Keratinocyte (primary cell): ENCODE results near the gene PRKAG3. TPM values are rescaled to one million over a fixed set of nuclear protein-coding genes. Genes with fewer than 3 reads are reported as not detected.
A peak's percentile ranks its signal among the peaks of the same experiment; 100 is the strongest.

Source experiments
- DNase-seq: peaks from one replicate; pipeline ENCODE4 v3.0.0-alpha.2; 2011; ENCODE audit warnings: low read depth, missing footprints, low spot score
- FAIRE-seq: peaks from 2 replicates; lab custom pipeline; 2011; peaks lifted over from hg19 to GRCh38; lab: Jason Lieb, UNC
- H2AFZ ChIP-seq: 2 replicates; pipeline ENCODE4 v1.6.0; 2012; ENCODE audit warnings: low read length, control low read depth, inconsistent platforms; ENCODE audit not compliant: control insufficient read depth
- H3K27ac ChIP-seq: 2 replicates; pipeline ENCODE4 v1.5.1; 2011; ENCODE audit warnings: low read length; ENCODE audit not compliant: control insufficient read depth, insufficient read depth
- H3K27me3 ChIP-seq: 3 replicates; pipeline ENCODE4 v1.6.0; 2011; ENCODE audit warnings: low read length; ENCODE audit not compliant: control insufficient read depth, insufficient read depth; ENCODE audit errors: extremely low read depth
- H3K36me3 ChIP-seq, 2 experiments: 2 replicates in 1 of 2; 3 replicates in 1 of 2; pipeline ENCODE4 v1.5.1; 2011; ENCODE audit warnings: low read length in 2 of 2, mild to moderate bottlenecking in 1 of 2; ENCODE audit not compliant: control insufficient read depth in 2 of 2, insufficient read depth in 2 of 2; ENCODE audit errors: extremely low read depth in 1 of 2
- H3K4me1 ChIP-seq: 3 replicates; pipeline ENCODE4 v1.5.1; 2011; ENCODE audit warnings: low read length; ENCODE audit not compliant: control insufficient read depth, insufficient read depth; ENCODE audit errors: extremely low read depth
- H3K4me2 ChIP-seq: 3 replicates; pipeline ENCODE4 v1.6.0; 2011; ENCODE audit warnings: low read depth, low read length; ENCODE audit not compliant: control insufficient read depth, insufficient read depth; ENCODE audit errors: extremely low read depth
- H3K4me3 ChIP-seq, 3 experiments: fragments of 200-600 bp in 1 of 3; sonication (generic) in 1 of 3; 2 replicates in 2 of 3; 3 replicates in 1 of 3; pipeline ENCODE4 v1.5.1; 2011 to 2016; ENCODE audit warnings: low read length in 3 of 3, mild to moderate bottlenecking in 3 of 3, control low read depth in 2 of 3, inconsistent platforms in 1 of 3, low read depth in 1 of 3, mixed read lengths in 1 of 3, mixed run types in 1 of 3, moderate library complexity in 1 of 3; ENCODE audit not compliant: control insufficient read depth in 2 of 3, insufficient read depth in 2 of 3; ENCODE audit errors: extremely low read depth in 1 of 3
- H3K79me2 ChIP-seq: 2 replicates; pipeline ENCODE4 v1.6.0; 2012; ENCODE audit warnings: low read length; ENCODE audit not compliant: control insufficient read depth, insufficient read depth
- H3K9ac ChIP-seq: 3 replicates; pipeline ENCODE4 v1.6.0; 2011; ENCODE audit warnings: low read length; ENCODE audit not compliant: control insufficient read depth, insufficient read depth; ENCODE audit errors: extremely low read depth
- H3K9me1 ChIP-seq: 3 replicates; pipeline ENCODE4 v1.6.0; 2011; ENCODE audit warnings: low read length; ENCODE audit not compliant: control insufficient read depth, insufficient read depth; ENCODE audit errors: extremely low read depth
- H3K9me3 ChIP-seq: 2 replicates; pipeline ENCODE4 v1.5.1; 2012; ENCODE audit warnings: low read depth, low read length; ENCODE audit not compliant: control insufficient read depth
- H4K20me1 ChIP-seq: 3 replicates; pipeline ENCODE4 v1.6.0; 2011; ENCODE audit warnings: low read length; ENCODE audit not compliant: control insufficient read depth, insufficient read depth; ENCODE audit errors: extremely low read depth
- EZH2 ChIP-seq: IDR thresholded peaks from one replicate; pipeline ENCODE4 v1.6.1; 2012; ENCODE audit warnings: inconsistent platforms, mild to moderate bottlenecking, low read length, moderate library complexity
- dilution Hi-C: fragments of 300-500 bp; cut with MboI; formaldehyde crosslinking; loops from one replicate; pipeline ENCODE4 v1.7.0; 2020; ENCODE audit warnings: low sequenced_read_pairs; ENCODE audit not compliant: extremely low pct_ligation_motif_present
- polyA plus RNA-seq, 5 experiments: library from polyadenylated mRNA; depleted of rRNA in 3 of 5; stranded (reverse) in 3 of 5; stranded (forward) in 1 of 5; unstranded in 1 of 5; fragments of >200 nt; gene quantifications; 1 replicate in 1 of 5; 2 replicates in 3 of 5; 3 replicates in 1 of 5; pipeline versions ENCODE4 v1.2.1 to v1.2.3, GENCODE V29; 2011 to 2012; ENCODE audit warnings: missing spikeins in 2 of 5, low read depth in 1 of 5, low replicate concordance in 1 of 5
- TF ChIP-seq, protein P1 (sequence below), 3 experiments: IDR thresholded peaks in 1 of 3; conservative IDR thresholded peaks in 1 of 3; optimal IDR thresholded peaks in 1 of 3; 2 replicates in 2 of 3; 3 replicates in 1 of 3; pipeline versions ENCODE3 to v1.5.1; 2011; ENCODE audit warnings: low read length in 3 of 3, mild to moderate bottlenecking in 3 of 3, moderate library complexity in 2 of 3, control low read depth in 1 of 3, inconsistent platforms in 1 of 3; ENCODE audit not compliant: insufficient read depth in 2 of 3; ENCODE audit errors: extremely low read depth in 1 of 3

PRKAG3 gene
- polyA plus RNA-seq, 1 donor (not counting 4 experiments of a cell fraction or from before 2014, with no cell fraction given), result not detected

DNA sequence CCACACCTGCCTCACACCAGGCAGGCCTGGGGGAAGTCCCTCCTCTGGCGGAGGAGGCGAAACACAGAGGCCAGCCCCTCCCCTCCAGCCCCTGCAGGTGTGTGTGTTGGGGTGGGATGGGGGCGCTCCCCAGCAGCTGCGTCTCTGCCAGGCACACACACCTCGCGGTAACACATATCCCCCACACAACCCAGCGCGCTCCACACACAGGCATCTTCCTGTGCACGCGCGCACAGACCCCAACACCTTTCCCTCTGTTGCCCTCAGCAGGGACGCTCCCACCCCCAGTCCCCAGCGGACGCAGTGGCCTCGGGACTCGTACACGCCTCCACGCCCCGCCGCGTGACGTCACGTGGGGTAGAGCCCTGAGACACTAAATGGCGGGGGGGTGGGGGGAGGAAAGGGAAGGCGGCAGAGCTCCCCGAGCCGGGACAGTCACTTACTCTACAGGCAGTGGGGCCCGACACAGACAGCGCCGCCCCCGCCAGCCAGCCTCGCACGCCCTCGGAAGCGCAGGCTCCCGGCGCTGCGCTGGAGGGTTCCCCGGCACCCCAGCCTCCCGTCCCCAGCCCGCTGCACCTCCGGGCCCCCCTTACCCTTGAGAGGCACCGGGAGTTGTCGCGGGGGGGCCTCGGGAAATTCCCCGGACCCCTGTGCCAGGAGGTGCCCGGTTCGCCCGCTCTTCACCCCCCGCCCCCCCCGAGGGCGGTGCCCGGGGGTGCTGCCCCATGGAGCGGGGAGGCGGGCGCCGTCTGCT lies 48.7 kb upstream of the PRKAG3 start, which contains the start of gene WNT10A:
Gene WNT10A, plus strand, starts transcription at position 751 of the 757 bp plus-strand sequence. CDS start 144 bp downstream, outside the sequence.
- H3K9me3 ChIP-seq, result no peaks in the 10 kb centered on the region
- H3K27ac ChIP-seq, result no peak within 1 kb of the TSS
- DNase-seq, result no peak
- H3K4me1 ChIP-seq, result peaks cover 45% of the 10 kb centered on the region
- no peaks in the 10 kb centered on the region for H3K79me2 ChIP-seq
- peaks cover 2% of the 10 kb centered on the region for H3K9me1 ChIP-seq
- peak within 1 kb of the TSS; percentile 23 for H3K9ac ChIP-seq
- H3K27me3 ChIP-seq, result peaks cover 6% of the 10 kb centered on the region
- peak within 1 kb of the TSS; percentile 38 for H2AFZ ChIP-seq
- dilution Hi-C loops, result no loop called here
- peak; percentile 23 for FAIRE-seq
- TF ChIP-seq, protein P1, sequence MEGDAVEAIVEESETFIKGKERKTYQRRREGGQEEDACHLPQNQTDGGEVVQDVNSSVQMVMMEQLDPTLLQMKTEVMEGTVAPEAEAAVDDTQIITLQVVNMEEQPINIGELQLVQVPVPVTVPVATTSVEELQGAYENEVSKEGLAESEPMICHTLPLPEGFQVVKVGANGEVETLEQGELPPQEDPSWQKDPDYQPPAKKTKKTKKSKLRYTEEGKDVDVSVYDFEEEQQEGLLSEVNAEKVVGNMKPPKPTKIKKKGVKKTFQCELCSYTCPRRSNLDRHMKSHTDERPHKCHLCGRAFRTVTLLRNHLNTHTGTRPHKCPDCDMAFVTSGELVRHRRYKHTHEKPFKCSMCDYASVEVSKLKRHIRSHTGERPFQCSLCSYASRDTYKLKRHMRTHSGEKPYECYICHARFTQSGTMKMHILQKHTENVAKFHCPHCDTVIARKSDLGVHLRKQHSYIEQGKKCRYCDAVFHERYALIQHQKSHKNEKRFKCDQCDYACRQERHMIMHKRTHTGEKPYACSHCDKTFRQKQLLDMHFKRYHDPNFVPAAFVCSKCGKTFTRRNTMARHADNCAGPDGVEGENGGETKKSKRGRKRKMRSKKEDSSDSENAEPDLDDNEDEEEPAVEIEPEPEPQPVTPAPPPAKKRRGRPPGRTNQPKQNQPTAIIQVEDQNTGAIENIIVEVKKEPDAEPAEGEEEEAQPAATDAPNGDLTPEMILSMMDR (optimal IDR thresholded peaks at IDR 0.05 in 1 of 3, IDR thresholded peaks at IDR 0.05 in 1 of 3, conservative IDR thresholded peaks at IDR 0.05 in 1 of 3; ENCODE audit: extremely low read depth in 1 of 3, insufficient read depth in 2 of 3, low read length in 3 of 3), result no peak
- H3K4me3 ChIP-seq, result peak within 1 kb of the TSS; percentile 11 to 45 (median 36)
- no peaks in the 10 kb centered on the region for H3K36me3 ChIP-seq
- H3K4me2 ChIP-seq, result peak within 1 kb of the TSS; percentile 71
- H4K20me1 ChIP-seq, result no peaks in the 10 kb centered on the region

DNA sequence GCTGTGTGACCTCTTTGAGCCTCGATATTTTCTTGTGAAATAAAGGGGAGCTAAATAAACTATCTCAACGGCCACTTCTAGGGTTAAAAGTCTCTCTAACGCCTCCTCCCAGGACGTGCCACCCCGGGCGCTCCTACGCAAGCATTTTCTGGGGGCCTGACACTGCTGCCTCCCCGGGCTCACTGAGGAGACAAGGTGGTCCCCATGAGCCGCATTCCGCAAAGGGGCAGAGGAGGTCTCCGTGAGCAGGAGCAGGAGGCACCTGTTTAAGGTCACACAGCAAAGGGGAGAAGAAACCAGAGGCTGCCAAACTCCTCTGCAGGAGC lies 48.1 kb upstream of the PRKAG3 start:
- Histone ChIP-seq H3K4me3 (peak overlapping the region in 1 of 3 experiments; percentile 45), H3K4me1 (peaks cover 44% of the 10 kb centered on the region), H3K9ac (no peak overlapping the region), H3K4me2 (peak overlapping the region; percentile 71), H3K27me3 (peaks cover 6% of the 10 kb centered on the region), H3K27ac (no peak overlapping the region), H2AFZ (no peak overlapping the region), H4K20me1 (no peaks in the 10 kb centered on the region), H3K36me3 (no peaks in the 10 kb centered on the region), H3K9me3 (no peaks in the 10 kb centered on the region), H3K79me2 (no peaks in the 10 kb centered on the region), H3K9me1 (peaks cover 2% of the 10 kb centered on the region)
- DNase-seq (no peak), FAIRE-seq (no peak)
- dilution Hi-C loops, result no loop called here
- TF ChIP-seq, protein P1 (optimal IDR thresholded peaks at IDR 0.05 in 1 of 3, IDR thresholded peaks at IDR 0.05 in 1 of 3, conservative IDR thresholded peaks at IDR 0.05 in 1 of 3; ENCODE audit: extremely low read depth in 1 of 3, insufficient read depth in 2 of 3, low read length in 3 of 3), result no peak
- TF ChIP-seq EZH2, result no peak
